GM23338 (cell line): Measurements from ENCODE around the gene SIVA1.

Source experiments
- CREB1 ChIP-seq: fragments of 250-450 bp; sonication (Bioruptor Pico); IDR thresholded peaks from 2 replicates; pipeline ENCODE4 v1.5.0; 2020; ENCODE audit warnings: low read depth, mild to moderate bottlenecking, moderate library complexity
- ZNF331 ChIP-seq: fragments of 250-450 bp; sonication (Bioruptor Pico); IDR thresholded peaks from 2 replicates; pipeline ENCODE4 v1.5.0; 2020; ENCODE audit warnings: low read depth, mild to moderate bottlenecking, moderate library complexity
- TF ChIP-seq, protein P1 (sequence below), 2 experiments: fragments of 200-600 bp in 1 of 2; sonication (generic) in 1 of 2; conservative IDR thresholded peaks; 2 replicates each; pipeline versions ENCODE4 v1.5.1 to v1.6.1; 2016 to 2017; ENCODE audit warnings: antibody characterized with exemption in 2 of 2, low read depth in 2 of 2, mild to moderate bottlenecking in 2 of 2, moderate library complexity in 1 of 2

DNA sequence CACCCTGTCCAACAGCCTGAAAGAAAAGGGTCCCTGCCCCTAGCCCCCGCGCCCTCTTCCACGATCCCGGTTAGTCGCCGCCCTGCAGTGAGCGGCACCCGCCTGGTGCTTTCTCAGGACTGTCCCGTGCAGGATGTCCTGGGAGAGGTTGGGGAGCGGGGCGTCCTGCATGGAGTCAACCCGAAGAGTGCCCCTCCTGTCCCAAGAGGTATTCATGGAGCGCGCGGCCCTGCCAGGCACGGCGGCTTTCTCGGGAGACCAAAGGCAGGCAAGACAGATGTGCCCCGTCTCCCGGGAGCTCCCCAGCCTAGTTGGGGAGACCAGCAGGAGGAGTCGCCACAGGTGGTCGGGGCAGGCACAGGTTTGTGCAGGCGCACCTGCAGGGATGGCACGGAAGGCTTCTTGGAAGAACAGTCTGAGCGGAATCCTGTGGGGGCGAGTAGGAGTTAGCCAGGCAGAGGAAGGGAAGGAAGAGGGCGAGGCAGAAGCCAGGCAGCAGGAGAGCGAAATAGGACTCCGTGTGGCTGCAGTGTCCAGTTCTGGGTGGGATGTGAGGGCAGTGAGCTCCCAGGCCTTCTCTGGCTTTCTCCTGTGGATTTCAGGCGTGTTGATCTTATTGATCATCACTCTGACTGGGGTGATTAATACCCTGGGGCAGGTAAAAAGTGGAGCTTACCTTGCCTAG lies 723 bp downstream of the SIVA1 start:
- TF ChIP-seq CREB1 (CRISPR knock-in tag), result no peak
- TF ChIP-seq, protein P1, sequence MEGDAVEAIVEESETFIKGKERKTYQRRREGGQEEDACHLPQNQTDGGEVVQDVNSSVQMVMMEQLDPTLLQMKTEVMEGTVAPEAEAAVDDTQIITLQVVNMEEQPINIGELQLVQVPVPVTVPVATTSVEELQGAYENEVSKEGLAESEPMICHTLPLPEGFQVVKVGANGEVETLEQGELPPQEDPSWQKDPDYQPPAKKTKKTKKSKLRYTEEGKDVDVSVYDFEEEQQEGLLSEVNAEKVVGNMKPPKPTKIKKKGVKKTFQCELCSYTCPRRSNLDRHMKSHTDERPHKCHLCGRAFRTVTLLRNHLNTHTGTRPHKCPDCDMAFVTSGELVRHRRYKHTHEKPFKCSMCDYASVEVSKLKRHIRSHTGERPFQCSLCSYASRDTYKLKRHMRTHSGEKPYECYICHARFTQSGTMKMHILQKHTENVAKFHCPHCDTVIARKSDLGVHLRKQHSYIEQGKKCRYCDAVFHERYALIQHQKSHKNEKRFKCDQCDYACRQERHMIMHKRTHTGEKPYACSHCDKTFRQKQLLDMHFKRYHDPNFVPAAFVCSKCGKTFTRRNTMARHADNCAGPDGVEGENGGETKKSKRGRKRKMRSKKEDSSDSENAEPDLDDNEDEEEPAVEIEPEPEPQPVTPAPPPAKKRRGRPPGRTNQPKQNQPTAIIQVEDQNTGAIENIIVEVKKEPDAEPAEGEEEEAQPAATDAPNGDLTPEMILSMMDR (conservative IDR thresholded peaks at IDR 0.05; ENCODE audit: low read depth in 2 of 2), result no peak
- TF ChIP-seq ZNF331, result no peak
